ENCODE data around the gene BAZ2A.

BAZ2A gene

DNA sequence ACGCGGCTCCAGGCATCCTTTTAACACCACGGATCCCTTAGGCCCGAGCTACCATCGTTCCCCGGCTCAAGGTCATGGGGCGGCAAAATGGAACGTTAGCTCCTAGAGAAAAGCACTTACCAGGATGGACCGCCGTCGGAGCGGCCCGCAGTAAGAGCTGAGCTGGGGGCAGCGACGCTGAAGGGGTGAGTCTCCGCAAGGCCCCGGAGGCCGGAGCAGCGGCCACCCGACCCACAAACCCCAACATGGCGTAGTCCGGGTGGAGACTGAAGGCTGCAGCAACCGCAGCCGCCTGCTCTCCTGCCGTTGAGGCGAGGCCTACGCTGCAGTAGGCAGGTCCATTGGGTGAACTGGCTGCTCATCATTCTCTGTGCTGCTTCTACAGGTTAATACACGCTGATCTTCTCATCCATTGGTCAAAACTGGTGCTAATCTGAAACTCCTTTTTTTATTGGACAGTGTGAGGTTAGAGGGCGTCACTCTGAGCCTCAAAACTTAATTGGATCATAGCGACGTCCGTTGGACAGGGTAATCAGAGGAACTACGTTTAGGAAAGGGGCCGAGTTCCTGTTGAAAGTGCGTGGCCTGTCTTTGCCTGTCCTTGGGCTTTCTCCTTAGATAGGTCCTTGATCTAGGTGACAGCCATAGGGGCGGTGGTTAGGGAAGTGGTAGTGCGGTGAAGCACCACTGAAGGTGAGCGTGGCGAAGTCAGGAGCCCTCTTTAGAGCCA lies 15.8 kb upstream of the BAZ2A start, which contains the start of gene ATP5F1B (continued):
- TF ChIP-seq MZF1 (tag by site-specific recombination; IDR thresholded peaks at IDR 0.05; ENCODE audit: borderline replicate concordance) (no peak), ZNF423 (tag by site-specific recombination; IDR thresholded peaks at IDR 0.05) (no peak), ZBTB7A (tag by site-specific recombination; IDR thresholded peaks at IDR 0.05; ENCODE audit: low read depth) (no peak), ZNF394 (tag by site-specific recombination; IDR thresholded peaks at IDR 0.05; ENCODE audit: borderline replicate concordance) (peak; percentile 38; the same call in 1 of the 2 replicates), ZEB2 (tag by site-specific recombination; IDR thresholded peaks at IDR 0.05) (peak; percentile 49), ZBTB8A (tag by site-specific recombination; IDR thresholded peaks at IDR 0.05) (peak; percentile 56; the same call in 1 of the 2 replicates), ZNF18 (tag by site-specific recombination; IDR thresholded peaks at IDR 0.05) (no peak), ZNF23 (tag by site-specific recombination; IDR thresholded peaks at IDR 0.05; ENCODE audit: borderline replicate concordance) (no peak), SETDB1 (IDR thresholded peaks at IDR 0.05; ENCODE audit: insufficient read length, low read length) (no peak), ZNF202 (tag by site-specific recombination; IDR thresholded peaks at IDR 0.05; ENCODE audit: borderline replicate concordance) (no peak), ZBTB44 (tag by site-specific recombination; IDR thresholded peaks at IDR 0.05) (peak; percentile 87), HOXC10 (CRISPR knock-in tag; IDR thresholded peaks at IDR 0.05) (0 out of 2 replicates have a peak, but pooled peaks have one; percentile 46), ZNF544 (tag by site-specific recombination; IDR thresholded peaks at IDR 0.05) (no peak), ZNF501 (tag by site-specific recombination; IDR thresholded peaks at IDR 0.05) (peak; percentile 94; the same call in 1 of the 2 replicates), ZNF792 (tag by site-specific recombination; IDR thresholded peaks at IDR 0.05) (no peak), ZFP3 (tag by site-specific recombination; IDR thresholded peaks at IDR 0.05; ENCODE audit: low read depth) (no peak), YY1 (tag by site-specific recombination; IDR thresholded peaks at IDR 0.05) (peak; percentile 85), SP7 (tag by site-specific recombination; IDR thresholded peaks at IDR 0.05) (peak; percentile 35), ZNF214 (tag by site-specific recombination; IDR thresholded peaks at IDR 0.05; ENCODE audit: borderline replicate concordance) (no peak), ZSCAN16 (tag by site-specific recombination; IDR thresholded peaks at IDR 0.05) (no peak), KLF8 (tag by site-specific recombination; IDR thresholded peaks at IDR 0.05) (peak; percentile 59), ZNF560 (tag by site-specific recombination; IDR thresholded peaks at IDR 0.05; ENCODE audit: borderline replicate concordance) (no peak), ZNF571 (tag by site-specific recombination; IDR thresholded peaks at IDR 0.05) (no peak), ZNF488 (tag by site-specific recombination; IDR thresholded peaks at IDR 0.05) (no peak), ZNF146 (tag by site-specific recombination; IDR thresholded peaks at IDR 0.05) (peak; percentile 19; the same call in 1 of the 2 replicates), ZNF654 (tag by site-specific recombination; IDR thresholded peaks at IDR 0.05; ENCODE audit: low read depth) (no peak), ZNF513 (tag by site-specific recombination; IDR thresholded peaks at IDR 0.05) (no peak), SALL2 (tag by site-specific recombination; IDR thresholded peaks at IDR 0.05; ENCODE audit: borderline replicate concordance) (no peak), ZNF350 (tag by site-specific recombination; IDR thresholded peaks at IDR 0.05) (no peak)
- TF ChIP-seq, protein P1, sequence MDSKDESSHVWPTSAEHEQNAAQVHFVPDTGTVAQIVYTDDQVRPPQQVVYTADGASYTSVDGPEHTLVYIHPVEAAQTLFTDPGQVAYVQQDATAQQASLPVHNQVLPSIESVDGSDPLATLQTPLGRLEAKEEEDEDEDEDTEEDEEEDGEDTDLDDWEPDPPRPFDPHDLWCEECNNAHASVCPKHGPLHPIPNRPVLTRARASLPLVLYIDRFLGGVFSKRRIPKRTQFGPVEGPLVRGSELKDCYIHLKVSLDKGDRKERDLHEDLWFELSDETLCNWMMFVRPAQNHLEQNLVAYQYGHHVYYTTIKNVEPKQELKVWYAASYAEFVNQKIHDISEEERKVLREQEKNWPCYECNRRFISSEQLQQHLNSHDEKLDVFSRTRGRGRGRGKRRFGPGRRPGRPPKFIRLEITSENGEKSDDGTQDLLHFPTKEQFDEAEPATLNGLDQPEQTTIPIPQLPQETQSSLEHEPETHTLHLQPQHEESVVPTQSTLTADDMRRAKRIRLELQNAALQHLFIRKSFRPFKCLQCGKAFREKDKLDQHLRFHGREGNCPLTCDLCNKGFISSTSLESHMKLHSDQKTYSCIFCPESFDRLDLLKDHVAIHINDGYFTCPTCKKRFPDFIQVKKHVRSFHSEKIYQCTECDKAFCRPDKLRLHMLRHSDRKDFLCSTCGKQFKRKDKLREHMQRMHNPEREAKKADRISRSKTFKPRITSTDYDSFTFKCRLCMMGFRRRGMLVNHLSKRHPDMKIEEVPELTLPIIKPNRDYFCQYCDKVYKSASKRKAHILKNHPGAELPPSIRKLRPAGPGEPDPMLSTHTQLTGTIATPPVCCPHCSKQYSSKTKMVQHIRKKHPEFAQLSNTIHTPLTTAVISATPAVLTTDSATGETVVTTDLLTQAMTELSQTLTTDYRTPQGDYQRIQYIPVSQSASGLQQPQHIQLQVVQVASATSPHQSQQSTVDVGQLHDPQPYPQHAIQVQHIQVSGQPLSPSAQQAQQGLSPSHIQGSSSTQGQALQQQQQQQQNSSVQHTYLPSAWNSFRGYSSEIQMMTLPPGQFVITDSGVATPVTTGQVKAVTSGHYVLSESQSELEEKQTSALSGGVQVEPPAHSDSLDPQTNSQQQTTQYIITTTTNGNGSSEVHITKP (tag by site-specific recombination; IDR thresholded peaks at IDR 0.05) = peak; percentile 62

Data from HEK293 (cell line).